Measurements from ENCODE around the gene ADAR.
A peak's percentile ranks its signal among the peaks of the same experiment; 100 is the strongest.

Gene ADAR

DNA sequence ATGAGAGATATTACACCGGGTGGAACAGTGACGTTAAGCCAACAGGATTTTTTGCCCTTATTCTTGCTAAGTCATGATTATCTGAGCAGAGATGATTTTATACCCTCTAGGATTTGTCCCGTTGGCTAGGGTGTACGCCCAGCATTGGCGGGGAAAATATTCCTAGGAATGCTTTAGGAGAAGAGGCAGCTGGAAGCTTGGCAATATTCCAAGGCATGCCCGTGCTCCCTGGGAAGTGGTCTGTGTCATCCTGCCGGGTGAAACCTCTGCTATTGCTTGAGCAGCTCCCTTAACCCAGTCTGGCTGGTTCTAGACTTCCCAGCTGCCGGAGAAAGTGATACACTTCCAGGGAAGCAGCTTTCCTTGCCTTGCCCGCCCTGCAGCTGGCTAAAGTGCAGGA lies 24.2 kb downstream of the ADAR start:
- DNase-seq, result no peak

DNA sequence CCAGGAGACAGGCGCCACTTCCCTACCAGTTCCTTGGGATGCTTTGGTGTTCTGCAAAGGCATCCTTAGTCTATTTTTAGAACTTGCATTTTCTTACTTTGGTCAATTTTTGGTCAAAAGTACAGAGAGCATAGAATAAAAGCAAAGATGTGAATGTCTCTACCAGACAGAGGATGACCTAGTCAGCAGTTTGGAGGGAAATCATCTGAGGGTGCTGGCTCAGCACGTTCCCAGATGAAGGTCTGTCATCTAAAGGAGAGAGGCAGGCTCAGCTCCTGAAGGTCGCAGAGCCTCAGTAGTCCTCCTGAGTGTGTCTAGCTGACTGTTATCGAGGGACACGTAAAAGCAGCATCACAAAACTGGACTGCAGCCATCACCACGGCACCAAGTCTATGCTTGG lies 25.1 kb downstream of the ADAR start:
- DNase-seq, result no peak

DNA sequence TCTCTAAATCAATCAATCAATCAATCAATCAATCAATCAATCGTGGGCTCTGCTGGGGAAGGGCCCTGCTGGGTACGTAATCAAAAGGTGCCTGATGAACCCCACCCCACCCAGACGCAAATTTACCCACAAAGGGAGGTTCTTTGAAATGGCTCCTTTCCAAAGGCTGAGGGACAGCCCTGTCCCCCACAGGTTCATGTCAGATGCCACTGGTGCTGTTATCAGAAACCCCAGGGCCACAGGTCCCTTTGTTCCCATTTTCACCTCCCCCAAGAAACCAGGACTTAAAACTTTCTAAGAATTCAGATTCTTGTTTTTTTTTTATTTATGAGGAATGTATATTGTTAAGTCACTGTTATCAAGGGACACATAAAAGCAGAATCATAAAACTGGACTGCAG lies 26.2 kb downstream of the ADAR start:
- no peak for DNase-seq

DNA sequence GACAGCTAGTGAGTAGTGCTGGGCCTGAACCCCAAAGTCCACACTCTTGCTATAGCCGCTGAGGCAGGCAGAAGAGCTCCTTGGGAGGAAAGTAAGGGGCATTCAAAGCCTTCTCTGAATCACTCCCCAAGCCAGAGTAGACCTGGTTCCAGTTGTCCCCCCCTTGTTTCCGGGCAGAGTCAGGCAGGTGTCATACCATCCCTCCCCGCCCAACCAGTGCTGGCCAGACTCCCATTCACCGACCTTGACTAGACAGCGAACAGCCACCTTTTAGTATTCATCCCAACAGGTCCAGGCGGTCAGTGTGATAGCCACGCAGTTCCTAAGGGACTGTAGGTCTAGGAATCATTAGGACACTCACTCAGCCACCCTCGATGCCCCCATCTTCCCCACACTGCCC lies 28.6 kb downstream of the ADAR start:
- no peak for DNase-seq

DNA sequence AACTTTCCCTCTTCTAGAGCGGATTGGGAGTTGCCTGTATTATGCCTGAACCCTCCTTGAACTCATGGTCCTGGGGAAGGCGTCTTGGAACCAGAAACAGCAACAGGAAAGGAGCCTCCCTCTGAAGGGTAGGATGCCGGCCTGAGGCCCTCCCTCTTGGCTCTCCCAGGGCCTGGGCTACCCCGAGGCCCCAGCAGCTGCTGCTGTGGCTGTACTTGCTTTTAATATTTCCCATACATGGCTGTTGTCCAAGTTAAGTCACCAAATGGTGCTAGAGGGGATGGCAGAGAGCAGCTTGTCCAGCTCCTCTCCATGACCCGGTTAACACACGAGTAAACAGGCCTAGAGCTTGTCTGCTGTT lies 29.9 kb downstream of the ADAR start:
- DNase-seq, result no peak

DNA sequence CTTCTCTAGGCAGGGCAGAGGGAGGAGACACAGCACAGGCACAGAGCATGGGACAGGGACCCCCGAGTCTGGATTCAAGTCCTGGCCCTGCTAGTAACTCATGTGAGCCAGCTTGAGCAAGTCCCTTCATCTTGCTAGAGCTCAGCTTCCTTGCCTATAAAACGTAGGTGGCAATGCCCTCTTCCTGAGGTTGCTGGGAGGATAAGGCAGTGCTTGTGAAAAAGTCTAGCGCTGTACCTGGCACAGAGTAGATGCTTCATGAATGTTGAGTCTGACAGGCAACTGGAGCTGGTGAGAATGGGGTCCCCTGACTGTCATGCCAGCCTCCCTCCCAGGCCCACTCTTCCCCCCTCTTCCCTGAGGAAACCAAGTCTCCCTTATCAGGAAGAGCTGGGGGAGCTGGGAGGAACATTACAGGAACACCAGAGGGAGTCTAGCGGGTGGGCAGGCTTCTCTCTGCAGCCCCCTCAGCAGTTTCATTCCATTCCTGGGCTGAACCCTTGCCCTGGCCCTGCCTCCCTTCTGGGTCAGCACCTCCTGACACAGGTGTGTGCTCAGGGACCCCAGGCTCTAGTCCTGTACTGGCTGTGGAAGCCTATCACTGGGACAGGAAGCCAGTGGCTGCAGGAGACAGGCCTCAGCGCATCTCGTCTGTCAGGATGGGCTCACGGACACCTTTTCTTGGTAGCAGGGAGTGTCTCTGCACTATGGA lies 30.5 kb downstream of the ADAR start:
- DNase-seq, result no peak

DNA sequence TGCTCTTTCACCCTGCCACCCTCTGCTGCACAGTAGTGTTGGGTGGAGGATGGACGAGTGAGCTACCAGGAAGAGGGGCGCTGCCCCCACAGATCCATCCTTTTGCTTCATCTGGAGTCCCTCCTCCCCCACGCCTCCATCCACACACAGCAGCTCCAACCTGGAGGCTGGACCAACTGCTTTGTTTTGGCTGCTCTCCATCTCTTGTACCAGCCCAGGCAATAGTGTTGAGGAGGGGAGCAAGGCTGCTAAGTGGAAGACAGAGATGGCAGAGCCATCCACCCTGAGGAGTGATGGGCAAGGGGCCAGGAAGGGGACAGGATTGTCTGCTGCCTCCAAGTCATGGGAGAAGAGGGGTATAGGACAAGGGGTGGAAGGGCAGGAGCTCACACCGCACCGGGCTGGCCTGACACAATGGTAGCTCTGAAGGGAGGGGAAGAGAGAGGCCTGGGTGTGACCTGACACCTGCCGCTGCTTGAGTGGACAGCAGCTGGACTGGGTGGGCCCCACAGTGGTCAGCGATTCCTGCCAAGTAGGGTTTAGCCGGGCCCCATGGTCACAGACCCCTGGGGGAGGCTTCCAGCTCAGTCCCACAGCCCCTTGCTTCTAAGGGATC lies 31.9 kb downstream of the ADAR start:
- DNase-seq, result no peak

DNA sequence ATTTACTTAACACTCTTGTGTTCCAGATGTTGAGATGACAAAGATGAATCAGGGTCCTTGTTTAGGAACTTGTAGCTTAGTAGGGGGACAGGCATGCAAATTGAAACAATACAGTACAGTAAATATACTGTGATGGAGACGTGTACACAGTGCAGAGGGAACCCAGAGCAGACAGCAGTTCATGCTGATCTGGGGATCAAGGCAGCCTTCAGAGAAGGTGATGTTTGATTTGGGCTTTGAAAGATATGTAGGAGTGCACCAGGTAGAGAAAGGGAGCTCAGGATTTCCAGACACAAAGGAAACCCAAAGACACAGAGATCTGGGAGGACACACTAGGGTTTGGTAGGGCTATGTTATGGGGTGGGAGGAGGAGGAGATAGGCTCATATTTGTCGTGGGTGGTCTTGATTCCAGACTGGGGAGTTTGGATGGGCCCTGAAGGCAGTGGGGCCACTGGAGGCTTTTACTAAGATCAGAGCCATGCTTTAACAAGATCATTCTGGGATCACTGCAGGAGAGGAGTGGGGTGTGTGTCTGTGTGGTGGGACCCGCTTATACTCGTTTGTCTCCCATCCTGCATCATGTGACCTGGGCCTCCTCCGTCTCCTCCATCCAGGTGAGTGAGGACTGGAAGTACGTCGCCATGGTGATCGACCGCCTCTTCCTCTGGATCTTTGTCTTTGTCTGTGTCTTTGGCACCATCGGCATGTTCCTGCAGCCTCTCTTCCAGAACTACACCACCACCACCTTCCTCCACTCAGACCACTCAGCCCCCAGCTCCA lies 32.6 kb downstream of the ADAR start:
- DNase-seq, result no peak

DNA sequence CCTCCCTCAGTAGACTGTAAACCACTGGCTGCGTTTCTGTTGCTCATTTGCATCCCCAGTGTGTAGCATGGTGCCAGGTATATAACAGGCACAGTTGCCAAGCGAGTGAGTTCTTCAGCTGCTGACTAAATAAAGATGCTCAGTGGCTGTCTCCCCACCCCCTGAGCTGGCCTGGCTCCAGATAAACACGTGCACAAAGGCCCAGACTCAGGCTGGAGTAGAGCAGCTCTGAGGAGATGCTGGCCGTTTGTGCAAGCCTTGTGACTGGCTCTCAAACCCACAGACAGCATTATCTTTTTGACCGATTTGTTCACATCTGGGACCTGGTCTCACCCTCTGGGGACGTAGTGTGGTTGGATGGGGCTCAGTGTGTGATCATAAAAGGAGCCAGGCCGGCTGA lies 33.3 kb downstream of the ADAR start:
- DNase-seq, result no peak

DNA sequence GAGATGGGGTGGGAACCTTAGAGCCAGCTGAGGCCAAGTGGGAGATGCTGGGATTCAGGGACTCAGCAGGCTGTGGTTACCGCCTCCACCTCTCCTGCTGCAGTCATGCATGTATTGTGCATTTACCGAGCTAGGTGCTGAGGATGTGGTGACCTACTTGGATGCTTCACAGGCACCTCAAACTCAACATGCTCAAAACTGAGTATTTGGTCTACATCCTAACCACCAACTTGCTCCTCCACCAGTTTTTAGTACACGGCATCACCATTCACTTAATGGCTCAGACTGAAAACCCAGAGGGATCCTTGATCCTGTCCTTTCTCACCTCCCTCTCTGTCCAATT lies 34.8 kb downstream of the ADAR start:
- no peak for DNase-seq

DNA sequence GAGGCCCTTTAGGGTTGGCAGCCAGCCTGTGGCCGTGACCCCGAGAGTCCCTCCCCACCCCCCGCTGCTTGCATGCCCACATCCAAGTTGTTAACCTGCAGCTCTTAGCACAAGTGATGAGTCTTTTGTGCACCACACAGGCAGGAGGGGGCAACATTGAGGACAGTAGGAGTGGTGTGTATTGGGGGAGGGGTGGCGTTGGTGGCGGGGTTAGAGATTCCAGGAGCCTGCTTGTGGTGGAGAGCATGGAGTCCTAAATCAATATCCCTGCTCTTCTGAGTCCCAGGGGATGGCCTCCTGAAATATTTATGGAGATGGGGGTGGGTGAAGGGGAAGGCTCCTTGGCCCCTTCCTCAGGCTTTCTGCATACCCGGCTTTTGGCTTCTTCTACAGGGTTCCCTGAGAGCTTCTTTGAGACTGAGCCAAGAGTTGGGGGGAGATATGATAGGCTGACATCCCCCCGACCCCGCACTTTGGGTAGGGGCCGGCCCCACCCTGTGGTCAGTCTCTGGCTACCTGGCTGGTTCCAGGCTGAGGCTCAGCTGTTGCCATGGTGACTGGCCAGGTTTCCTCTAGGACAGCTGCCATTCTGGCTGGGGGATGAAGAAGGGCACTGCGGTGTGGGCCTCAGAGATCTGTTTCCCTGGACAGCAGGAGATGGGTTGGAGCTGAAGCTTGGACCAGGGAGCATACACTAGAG lies 35.4 kb downstream of the ADAR start:
- no peak for DNase-seq

DNA sequence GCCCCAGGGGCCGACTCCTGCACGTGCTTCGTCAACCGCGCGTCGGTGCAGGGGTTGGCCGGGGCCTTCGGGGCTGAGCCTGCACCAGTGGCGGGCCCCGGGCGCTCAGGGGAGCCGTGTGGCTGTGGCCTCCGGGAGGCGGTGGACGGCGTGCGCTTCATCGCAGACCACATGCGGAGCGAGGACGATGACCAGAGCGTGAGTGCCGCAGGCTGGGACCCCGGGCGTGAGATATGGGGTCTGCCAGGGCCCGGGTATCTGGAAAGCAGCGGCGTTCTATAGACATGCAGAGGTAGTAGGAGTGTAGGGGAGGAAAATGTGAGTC lies 36.1 kb downstream of the ADAR start:
- DNase-seq, result no peak

DNA sequence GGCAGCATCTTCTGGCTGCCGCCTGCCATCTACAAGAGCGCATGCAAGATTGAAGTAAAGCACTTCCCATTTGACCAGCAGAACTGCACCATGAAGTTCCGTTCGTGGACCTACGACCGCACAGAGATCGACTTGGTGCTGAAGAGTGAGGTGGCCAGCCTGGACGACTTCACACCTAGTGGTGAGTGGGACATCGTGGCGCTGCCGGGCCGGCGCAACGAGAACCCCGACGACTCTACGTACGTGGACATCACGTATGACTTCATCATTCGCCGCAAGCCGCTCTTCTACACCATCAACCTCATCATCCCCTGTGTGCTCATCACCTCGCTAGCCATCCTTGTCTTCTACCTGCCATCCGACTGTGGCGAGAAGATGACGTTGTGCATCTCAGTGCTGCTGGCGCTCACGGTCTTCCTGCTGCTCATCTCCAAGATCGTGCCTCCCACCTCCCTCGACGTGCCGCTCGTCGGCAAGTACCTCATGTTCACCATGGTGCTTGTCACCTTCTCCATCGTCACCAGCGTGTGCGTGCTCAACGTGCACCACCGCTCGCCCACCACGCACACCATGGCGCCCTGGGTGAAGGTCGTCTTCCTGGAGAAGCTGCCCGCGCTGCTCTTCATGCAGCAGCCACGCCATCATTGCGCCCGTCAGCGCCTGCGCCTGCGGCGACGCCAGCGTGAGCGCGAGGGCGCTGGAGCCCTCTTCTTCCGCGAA lies 36.6 kb downstream of the ADAR start:
- DNase-seq, result no peak

DNA sequence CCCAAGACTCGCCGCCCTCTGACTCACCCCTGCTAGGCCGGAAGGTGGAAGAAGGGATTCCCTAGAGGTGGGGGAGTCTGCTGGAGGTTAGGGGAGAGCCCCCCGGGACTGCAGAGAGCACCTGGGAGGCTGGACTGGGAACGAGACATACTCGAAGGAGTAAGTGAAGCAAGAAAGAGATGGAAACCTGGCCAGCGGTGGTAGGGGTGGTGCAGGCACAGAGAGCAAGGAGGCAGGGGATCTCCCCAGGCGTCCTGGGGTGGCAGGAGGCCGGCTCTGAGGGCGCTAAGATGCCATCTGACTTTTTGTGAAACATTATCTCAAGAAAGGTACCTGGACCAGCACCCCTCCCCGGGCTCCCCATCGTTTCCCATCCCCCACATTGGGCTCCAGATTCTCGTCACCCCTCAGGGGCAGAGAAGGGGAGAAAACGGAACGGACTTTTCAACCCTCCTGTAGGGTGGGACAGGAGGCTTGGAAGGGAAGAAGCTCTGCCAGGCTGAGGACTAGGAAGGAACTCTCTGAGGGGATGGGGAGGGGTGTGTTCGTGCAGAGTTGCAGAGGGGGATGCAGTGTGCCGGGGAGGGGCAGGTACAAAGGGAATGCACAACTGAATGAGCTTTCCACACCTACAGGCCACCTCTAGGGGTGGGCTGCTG lies 39.7 kb downstream of the ADAR start:
- DNase-seq, result no peak

DNA sequence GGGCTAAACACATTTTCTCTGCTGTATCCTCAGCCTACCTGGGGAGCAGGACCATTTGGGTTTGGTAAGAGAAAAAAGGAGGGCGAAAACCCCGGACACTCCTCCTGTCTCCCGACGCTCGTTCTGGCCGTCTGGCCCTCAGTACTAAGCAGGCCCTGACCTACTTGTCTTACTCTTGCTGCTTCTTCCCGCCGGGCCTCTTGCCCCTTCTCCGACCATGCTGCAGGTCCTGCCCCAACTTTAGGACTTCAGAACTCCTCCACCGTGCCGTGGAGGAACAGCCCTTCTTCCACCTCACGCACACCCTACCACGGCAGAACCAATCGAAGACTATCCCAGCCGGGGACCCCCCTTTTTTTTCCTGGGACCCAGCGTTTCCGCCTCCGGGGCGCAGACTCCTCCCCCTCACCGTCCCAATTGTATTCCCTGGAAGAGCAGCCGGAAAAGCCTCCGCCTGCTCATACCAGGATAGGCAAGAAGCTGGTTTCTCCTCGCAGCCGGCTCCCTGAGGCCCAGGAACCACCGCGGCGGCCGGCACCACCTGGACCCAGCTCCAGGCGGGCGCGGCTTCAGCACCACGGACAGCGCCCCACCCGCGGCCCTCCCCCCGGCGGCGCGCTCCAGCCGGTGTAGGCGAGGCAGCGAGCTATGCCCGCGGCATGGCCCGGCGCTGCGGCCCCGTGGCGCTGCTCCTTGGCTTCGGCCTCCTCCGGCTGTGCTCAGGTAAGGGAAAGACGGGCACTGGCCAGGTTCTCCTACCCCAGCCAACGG lies 40.4 kb downstream of the ADAR start, which contains the start of gene CHRNB2:
Gene CHRNB2 (plus strand): TSS at position 393 of the 771 bp plus-strand sequence. CDS start 267 bp downstream, at position 660.
- peak; percentile 24 to 69 (median 46) for DNase-seq

DNA sequence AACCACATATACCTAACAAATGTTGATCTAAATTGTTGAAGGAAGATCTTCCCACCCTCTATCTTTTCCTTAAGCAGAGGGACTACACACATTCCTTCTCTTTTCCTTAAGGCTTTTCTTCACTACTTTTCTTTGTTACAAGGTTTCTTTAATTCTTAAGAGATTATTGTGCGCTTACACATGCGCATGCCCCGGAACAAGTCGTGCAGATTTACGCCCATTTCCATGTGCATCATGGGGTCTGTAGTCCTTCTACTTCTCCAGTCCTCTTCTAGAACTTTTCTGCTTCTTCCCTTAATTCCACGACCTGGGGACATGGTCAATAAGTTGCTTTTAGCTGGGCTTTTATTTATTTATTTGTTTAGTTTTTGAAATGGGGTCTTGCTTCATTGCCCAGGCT lies 42.1 kb downstream of the ADAR start:
- no peak for DNase-seq

DNA sequence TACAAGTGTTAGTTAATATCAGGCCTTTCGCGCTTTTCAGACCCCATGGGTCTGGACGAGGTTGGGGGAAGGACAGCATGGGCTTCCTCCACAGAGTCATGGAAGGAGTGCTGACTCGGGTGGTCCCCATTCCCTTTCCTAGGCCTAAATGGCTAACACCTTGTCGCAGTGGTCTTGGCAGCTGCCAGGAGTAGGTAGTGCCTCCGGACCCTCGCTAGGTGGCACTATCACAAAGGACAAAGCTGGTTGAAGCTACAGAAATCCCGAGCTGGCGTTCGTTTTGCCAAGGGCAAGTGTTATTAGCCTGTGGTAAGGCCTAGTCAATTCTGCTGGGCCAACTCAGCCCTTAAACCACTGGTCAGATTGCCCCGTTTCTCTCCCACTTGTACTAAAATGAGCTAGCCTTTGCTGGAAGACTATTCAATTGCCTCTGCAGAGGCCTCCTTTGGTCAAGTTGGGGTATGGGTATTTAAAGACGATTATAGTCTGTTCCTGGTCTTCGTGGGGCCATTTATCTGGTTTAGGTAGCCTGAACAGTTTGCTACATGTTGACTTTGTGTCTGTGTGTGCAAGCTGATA lies 48.4 kb downstream of the ADAR start:
- DNase-seq, result peak; percentile 42 to 59 (median 47)

DNA sequence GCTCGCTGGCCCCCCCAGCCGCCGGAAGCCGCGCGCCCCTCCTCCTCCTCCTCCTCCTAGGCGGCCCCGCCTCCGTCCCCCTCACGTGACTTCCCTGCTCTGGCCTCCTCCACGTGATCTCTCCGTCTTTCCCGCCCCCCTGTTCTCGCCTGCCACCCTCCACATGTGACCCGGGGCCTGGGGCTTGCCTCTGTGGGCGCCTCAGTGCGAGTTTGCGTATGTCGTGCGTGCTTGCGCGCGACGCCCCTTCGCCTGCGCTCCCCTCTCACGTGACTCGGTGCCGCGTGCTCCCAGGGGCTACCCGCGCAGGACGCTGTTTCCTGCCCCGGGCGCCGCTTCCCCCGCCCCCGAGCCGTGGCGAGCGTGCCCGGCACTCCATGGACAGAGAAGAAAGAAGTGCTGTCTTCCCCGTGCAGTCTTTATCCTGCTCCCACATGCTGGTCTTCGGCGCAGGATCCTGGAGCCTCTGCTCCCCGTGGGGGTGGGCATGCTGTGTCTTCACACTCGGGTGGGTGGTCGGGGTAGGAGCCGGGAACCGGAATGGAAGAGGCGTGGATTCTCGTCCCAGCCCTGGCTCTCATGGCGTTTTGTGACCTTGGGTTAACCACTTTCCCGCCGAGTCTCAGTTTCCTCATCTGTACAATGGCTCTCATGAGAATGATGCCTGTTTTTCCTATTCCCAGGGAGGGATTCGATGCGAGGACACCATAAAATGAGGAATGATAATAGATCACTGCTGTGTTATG lies 49.1 kb downstream of the ADAR start:
- DNase-seq, result peak; percentile 96 to 99 (median 98)

DNA sequence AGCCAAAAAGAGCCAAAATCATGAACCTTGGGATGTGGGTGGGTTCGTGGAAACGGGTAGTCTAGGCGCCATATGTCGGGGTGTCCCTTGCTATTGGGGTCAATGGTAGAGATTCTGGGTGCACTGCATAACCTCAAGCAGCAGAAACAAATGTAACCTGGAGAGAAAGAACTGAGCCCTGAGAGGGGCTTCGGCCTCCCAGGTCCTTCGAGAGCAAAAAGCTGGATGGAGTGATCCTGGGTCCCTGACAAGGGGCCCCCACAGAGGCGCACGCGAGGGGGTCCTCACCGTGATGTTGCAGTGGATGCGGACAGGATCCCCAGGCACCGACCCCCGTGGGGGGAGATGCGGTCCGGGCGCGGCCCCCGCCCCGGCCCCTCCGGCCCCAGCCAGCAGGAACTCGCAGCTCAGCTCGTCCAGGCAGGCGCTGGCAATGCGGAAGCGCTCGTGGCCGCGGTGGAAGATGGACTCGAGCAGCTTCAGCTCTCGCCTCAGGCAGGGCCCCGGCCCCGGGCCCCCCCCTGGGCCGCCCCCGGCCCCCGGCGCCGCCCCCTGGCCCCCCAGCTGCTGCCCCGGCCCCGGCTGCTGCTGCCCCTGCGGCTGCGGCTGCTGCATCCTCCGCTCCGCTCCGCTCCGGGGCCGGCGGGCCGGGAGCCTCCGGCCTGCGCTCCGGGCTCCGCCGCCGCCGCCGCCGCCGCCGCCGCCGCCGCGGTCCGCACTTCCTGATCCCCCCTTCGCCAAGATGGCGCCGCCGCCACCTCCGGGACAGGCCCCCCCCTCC lies 49.9 kb downstream of the ADAR start, which contains the start of gene UBE2Q1:
Gene UBE2Q1 (minus strand): TSS at position 724 of the 781 bp plus-strand sequence. CDS start 109 bp downstream, at position 615.
- peak in 3 of 4 experiments; percentile 29 to 43 (median 40) for DNase-seq

Data from activated naive CD4-positive, alpha-beta T cell (primary cell).